HG02870 (cell line): ENCODE results near the gene SLC2A9.
"Not testable (repeated sequence)": the region's sequence is repeated elsewhere in the genome, so short reads cannot be mapped to it uniquely, and the experiment has no call there.

ENCODE experiments used
- ATAC-seq: cut with Tn5 transposase; IDR thresholded peaks from one replicate; pipeline ENCODE4 v1.9.1; 2021; ENCODE audit warnings: mild to moderate bottlenecking, moderate library complexity; ENCODE audit not compliant: unreplicated experiment

The SLC2A9 gene

GRCh38 chr4:9933956-9934355 lies 87.3 kb downstream of the SLC2A9 start:
- no peak for ATAC-seq

- ATAC-seq: no peak
Measured at GRCh38 chr4:9933184-9933583, 88.1 kb downstream of the SLC2A9 start.

- ATAC-seq: no peak
Measured at GRCh38 chr4:9932771-9933170, 88.5 kb downstream of the SLC2A9 start.

GRCh38 chr4:9931146-9931545 lies 90.2 kb downstream of the SLC2A9 start:
- no peak for ATAC-seq

GRCh38 chr4:9929111-9929510 lies 92.2 kb downstream of the SLC2A9 start:
- no peak for ATAC-seq

GRCh38 chr4:9927341-9928007 lies 93.8 kb downstream of the SLC2A9 start:
- ATAC-seq: no peak

GRCh38 chr4:9926586-9926985 lies 94.7 kb downstream of the SLC2A9 start:
- ATAC-seq: no peak

GRCh38 chr4:9925750-9926439 lies 95.4 kb downstream of the SLC2A9 start:
- ATAC-seq: no peak

- ATAC-seq: no peak
Measured at GRCh38 chr4:9924750-9925149, 96.5 kb downstream of the SLC2A9 start.

- ATAC-seq: no peak
Measured at GRCh38 chr4:9923195-9923812, 98.0 kb downstream of the SLC2A9 start.

- no peak for ATAC-seq
Measured at GRCh38 chr4:9921326-9921725, 100.0 kb downstream of the SLC2A9 start.

GRCh38 chr4:9920029-9920428 lies 101.3 kb downstream of the SLC2A9 start:
- ATAC-seq: no peak

- no peak for ATAC-seq
Measured at GRCh38 chr4:9919047-9919446, 102.2 kb downstream of the SLC2A9 start.

- ATAC-seq: no peak
Measured at GRCh38 chr4:9918484-9918883, 102.8 kb downstream of the SLC2A9 start.

GRCh38 chr4:9916937-9917336 lies 104.4 kb downstream of the SLC2A9 start:
- no peak for ATAC-seq

- no peak for ATAC-seq
Measured at GRCh38 chr4:9916346-9916745, 105.0 kb downstream of the SLC2A9 start.

- no peak for ATAC-seq
Measured at GRCh38 chr4:9913846-9914245, 107.5 kb downstream of the SLC2A9 start.

GRCh38 chr4:9906996-9907395 lies 114.3 kb downstream of the SLC2A9 start:
- ATAC-seq: no peak

- ATAC-seq: no peak
Measured at GRCh38 chr4:9904976-9905587, 116.2 kb downstream of the SLC2A9 start.

- ATAC-seq: no peak
Measured at GRCh38 chr4:9903317-9903716, 118.0 kb downstream of the SLC2A9 start.

GRCh38 chr4:9901257-9901656 lies 120.0 kb downstream of the SLC2A9 start:
- ATAC-seq: no peak

- not testable (repeated sequence) for ATAC-seq
Measured at GRCh38 chr4:9900633-9901032, 120.7 kb downstream of the SLC2A9 start.
